Myocyte (in vitro differentiated cells): ENCODE measurements around the gene NKRF. TPM values are rescaled to one million over a fixed set of nuclear protein-coding genes. Genes with fewer than 3 reads are reported as not detected.

Experiments used
- DNase-seq: peaks from one replicate; pipeline ENCODE4 v3.0.0-alpha.2; 2012; ENCODE audit warnings: low read depth
- total RNA-seq: library from RNA; depleted of rRNA; stranded (reverse); fragments of >200 nt; gene quantifications from 2 replicates; pipeline ENCODE4 v1.2.3, GENCODE V29; 2014

The NKRF gene
- total RNA-seq, 1 donor from 2014 or later: 5.5 TPM

DNA sequence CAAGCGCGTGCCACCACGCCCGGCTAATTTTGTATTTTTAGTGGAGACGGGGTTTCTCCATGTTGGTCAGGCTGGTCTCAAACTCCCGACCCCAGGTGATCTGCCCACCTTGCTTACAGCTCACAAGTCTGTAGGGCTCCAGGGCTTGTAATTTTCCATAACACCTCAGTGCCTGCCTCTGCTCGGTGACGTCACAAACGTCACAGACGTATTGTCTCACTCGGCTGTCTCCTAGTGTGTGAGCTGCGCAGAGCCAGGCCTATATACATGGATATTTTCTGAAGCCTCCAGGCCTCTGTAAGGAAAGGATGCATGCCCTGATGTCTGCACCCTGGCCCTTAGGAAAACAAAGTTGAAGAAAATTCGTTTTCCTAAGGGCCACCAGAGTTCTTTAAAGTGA is 8.6 kb upstream of the NKRF start:
- DNase-seq: no peak

DNA sequence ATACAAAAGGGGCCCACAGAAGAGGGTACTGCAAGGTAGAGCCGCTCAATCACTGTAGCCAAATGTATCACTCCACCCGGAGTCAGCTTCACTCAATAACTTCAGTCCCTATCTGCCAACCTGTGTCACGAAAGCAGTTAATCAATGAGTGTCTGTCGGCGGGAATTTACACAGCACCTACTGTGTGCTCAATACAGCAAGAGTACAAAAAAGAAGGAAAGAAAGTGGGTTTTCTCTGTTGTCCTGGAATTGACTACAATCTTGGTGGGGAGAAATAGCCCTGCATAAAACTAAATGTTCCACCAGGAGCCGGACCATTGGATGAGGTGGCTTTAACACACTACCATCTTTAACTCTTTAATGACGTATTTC is 780 bp upstream of the NKRF start:
- DNase-seq: no peak

DNA sequence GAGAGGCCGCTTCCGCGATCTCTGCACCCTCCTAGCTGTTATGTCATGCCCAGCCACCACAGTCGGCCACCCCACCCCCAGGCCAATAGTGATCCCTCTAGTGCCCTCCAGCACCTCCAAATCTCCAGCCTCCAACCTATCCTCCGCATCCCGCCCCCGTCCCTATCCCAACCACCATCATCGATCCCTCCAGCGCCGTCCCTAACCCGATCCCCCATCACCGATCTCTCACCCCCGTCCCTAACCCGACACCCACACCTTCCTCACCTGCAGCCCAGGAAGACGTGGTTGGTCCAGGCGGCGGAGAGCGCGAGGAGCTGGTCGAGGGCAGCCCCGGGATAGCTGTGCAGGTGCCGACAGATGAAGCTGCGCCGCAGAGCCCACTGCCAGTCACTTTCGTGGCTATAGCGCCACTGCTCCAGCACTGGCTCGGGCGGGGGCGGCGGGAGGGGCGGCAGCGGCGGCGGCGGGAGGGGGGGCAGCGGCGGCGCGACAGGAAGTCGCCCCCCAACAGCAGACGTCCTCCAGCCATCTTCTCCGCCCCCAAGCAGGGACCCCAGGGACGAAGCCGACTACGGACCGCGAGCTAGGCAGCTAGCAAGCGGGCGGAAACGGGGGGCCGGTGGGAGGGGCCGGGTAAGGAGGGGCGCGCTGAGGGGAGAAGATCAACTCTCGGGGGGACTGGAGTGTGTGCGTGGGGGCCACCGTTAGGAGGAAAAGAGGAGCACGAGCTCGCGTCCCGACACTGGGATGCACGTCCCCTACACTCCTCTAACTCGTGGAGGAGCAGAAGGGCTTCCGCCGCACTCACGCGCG is 552 bp downstream of the NKRF start:
- peak; percentile 10 for DNase-seq

DNA sequence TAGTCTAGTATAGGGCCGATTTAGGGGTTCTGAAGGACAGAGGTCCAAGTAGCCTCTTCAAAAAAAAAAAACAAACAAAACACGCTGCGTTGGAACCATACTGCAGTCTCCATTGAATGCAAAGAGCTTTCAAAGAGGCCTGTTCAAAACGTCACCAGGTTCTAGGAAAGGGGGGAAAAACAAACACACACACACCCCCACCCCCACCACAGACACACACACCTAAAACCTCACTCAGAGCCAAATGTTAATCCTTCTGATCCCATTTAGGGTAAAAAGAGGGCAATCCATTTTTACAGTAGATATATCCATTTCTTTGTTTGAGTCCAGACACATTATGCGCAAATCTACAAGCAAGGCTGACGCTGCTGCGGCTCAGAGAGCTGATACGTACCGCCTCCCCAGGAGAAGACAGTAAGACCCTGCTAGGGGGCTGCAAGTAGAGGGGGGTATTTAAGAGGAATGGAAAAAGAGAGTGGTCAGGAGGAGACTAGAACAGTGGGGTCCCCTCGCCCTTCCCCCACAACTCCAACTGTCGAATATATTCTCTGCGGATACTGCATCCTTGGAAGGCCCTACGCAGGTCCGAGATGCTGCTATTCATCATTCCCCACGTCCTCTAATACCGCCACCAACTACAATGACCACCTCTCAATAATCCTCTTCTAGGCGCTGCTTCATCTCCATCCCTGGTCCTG is 1.3 kb downstream of the NKRF start:
- no peak for DNase-seq

DNA sequence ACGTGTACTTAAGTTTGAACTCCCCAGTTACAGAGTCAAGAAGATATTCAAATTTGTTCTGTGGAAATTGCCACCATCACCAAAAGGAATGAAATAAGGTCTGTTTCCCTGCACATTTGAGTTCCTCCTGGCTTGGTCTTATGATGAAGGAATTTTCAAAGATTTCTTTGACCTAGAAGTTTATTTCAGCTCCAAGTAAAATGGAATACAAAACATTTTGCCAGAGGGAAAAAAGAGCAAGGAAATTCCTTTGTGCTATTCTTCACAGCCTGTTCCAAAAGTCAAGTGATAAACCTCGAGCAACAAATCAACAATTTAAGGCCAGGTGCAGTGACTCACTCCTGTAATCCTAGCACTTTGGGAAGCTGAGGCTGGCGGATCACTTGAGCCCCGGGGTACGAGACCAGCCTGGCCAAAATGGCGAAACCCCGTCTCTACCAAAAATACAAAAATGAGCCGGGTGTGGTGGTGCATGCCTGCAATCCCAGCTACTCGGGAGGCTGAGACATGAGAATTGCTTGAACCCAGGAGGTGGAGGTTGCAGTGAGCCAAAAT is 3.4 kb downstream of the NKRF start:
- peak; percentile 19 for DNase-seq

DNA sequence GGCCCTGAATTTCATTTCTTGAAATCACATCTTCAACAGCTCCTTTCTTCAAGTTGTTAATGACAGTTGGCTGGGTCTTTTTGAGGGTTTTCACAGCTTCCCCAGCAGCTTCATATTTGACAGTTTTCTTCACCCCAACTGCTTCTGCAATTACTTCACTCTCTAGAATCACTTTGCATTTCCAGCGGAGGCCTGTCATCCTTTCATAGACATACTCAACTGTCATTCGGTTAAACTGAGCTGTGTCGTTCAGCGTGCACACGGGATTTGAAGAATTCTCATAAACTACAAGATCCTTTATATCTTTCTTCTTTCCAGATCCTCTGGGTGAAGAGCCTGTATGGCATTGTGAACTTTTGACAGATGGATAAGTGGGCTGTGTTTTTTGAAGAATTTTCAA is 16.4 kb downstream of the NKRF start:
- no peak for DNase-seq

DNA sequence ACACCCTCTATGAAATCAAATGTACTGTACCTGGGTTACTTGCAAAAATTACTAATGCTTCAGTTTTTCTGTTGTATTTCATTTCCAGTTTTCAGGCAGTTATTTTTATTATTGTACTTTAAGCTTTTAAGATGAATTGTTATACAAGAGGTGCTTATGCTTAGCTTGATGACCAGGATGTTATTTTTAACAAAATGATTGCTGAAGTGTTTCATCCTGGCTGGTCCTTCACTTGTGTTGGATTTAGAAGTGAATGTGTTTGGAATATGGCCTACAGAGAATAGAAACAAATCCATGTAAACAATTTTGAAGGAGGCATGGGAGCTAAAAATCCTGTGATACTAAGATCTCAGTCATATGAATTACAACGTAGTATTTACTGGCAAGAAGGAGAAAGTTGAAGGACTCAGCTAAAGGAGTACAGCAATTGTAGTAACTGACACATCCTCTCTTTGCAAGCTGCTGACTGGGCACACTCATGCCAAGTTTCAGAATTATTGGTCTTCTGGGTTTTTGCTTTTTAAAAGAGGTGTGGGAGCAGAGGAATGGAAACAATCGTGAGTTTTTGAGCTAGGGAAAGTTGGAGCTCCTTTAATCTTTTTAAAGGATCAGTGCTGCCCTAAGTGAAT is 22.7 kb downstream of the NKRF start:
- DNase-seq: no peak

DNA sequence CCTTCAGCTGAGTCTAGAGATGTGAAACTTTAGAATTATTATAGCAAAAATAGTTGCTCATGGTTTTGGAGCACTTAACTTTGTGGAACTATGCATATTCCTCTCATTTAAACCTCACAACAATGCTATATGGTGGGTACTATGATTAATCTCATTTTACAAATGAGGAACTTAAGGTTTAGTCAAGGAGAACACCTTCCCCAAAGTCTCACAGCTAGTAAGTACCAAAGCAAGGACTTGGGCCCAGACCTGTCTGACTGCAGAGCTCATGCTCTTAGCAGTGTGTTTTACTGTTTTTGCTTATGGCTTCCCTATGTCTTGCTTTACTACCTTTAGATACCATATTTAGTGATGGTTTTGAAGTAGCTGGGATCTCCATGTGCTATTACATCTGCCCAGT is 26.8 kb downstream of the NKRF start:
- no peak for DNase-seq

DNA sequence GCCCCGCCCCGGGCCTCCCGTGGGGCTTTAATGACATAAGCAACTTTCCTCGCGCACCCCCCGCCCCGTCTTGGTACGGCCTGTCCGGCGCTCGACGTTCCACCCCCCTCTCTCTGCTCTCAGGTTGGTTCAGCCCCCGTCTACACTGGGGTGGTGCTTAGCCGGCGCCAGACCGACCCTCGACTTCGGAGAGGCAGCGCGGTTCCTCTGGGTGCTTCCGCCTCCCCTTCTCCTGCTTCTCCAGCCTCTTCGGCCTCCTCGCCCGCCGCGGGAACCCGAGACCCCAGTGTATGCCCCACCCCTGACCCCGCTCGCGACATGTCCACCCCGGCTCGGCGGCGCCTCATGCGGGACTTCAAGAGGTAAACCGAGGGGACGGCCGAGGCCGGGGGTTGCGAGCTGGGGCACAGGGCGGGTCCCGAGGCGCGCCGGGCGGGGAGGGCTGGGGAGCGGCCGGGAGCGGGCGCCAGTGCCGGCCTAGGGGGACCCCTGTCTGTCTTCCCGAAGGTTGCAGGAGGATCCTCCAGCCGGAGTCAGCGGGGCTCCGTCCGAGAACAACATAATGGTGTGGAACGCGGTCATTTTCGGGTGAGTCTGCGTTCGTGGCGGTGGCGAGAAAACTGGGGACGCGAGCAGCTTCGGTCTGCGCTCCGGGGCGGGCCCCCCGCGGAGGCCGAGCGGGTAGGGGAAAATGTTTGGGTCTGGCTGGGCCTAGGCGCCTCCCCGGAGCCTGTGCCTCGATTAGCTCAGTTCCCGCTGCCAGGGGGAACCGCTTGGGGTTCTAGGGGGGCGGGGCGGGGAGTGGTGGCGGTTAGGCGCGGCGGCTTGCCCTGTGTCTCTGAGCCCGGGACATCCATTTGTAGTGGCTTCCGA is 31.6 kb downstream of the NKRF start, which contains the start of gene UBE2A:
UBE2A (plus strand) TSS at position 170 of the 873 bp plus-strand sequence; CDS start at position 319, 149 bp downstream.
- DNase-seq: peak; percentile 90

DNA sequence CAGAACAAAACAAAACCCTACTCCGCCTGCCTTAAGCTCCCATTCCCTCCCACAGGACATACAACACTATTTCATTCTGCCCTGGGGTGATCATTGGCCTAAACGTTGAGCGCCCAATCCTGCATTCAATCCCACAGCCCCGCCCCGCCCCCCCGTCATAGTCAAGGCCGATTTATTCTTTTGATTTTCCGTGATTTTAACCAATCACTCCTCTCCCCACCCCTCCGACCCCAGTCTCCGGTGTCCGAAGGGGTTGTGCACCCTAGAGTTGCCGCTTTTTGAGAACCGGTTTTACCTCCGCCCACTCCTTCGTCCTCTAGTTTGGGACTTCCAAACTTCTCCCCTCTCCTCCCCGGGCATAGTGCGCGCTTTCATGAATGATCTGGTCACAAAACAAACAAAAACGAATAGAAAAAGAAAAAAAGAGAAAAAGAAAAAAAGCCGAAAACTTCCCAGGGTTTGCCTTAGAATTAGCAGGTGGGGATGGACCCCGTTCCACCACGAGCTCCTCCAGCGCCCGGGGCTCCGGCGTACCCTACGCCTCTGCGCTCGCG is 32.3 kb downstream of the NKRF start:
- DNase-seq: peak; percentile 50

DNA sequence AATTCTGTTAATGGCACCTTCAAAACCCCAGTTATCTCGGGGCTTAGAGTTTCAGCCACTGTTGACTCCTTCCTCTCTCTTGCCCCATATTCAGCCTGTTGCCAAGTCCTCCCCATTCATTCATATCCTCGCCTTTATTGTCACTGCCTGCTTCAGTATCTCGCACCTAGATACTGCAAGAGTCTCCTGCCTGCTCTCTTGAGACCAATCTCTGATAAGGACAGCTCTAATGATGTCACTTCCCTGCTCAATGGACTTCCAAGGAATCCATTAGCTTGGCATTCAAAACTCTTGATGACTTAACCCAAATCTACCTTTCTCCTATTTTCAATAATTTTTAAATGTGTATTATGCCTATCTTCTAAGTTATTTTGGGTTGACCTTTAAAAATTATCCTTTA is 33.0 kb downstream of the NKRF start:
- no peak for DNase-seq

DNA sequence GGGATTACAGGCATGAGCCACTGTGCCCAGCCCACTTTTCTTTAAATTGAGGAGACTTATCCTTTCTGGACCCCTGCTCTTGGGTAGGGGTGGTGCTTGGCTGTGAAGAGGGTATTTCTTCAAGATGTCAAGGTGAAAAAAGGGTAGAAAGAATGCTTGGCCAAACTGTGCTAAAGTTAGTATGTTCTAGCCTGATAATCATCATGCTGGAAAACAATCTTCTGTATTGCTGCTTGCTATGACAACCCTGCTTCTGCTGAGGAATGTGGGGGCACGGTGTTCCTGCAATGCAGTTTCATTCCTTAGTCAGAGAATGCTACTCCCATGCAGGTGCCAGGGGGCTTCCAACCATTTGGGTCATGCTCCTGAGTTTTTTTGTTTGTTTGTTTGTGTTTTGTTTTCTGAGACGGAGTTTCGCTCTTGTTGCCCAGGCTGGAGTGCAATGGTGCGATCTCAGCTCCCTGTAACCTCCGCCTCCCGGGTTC is 35.8 kb downstream of the NKRF start:
- no peak for DNase-seq

DNA sequence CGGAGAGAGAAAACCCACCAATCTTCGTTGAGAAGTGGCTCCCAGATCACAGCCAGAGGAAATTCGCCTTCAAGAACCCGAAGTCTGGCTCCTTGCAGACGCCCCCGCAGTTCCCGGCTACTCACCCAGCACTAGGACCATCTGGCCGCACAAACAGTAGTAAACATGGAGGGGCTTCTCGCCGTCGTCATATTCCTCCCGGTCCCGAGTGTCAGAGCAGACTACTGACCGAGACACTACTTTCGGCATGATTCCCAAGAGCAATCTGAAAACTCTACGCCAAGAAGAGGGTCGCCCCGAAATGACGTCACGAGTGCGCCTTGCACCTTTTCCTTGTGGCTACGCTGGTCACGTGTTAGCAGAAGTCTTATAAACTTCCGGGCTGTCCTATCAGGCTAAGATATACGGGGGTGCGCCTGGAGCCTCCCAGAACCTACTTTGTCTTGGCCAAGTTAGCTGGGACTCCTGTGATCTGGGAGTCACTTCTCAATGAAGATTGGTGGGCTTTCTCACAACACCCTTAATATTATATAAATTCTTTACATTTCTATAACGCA is 41.0 kb downstream of the NKRF start, which contains the start of gene STEEP1:
STEEP1 (minus strand) TSS at position 303 of the 557 bp plus-strand sequence; CDS start at position 249, 54 bp downstream.
- peak; percentile 93 for DNase-seq

DNA sequence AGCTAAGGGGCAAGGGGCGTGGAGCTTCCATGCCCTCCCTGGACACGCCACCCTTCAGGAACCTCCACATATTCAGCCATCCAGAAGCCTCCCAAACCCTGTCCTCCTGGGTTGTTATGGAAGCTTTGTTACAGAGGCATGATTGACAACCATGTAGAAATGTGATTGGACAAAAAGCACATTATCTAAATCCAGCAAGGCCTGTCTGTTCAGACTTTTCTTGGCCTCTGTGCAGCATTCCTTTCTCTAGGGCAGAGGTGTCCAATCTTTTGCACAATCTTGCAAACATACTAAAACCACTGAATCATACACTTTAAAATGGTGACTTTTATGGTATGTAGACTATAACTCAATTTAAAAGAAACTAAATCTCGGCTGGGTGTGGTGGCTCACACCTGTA is 53.7 kb downstream of the NKRF start:
- DNase-seq: no peak

DNA sequence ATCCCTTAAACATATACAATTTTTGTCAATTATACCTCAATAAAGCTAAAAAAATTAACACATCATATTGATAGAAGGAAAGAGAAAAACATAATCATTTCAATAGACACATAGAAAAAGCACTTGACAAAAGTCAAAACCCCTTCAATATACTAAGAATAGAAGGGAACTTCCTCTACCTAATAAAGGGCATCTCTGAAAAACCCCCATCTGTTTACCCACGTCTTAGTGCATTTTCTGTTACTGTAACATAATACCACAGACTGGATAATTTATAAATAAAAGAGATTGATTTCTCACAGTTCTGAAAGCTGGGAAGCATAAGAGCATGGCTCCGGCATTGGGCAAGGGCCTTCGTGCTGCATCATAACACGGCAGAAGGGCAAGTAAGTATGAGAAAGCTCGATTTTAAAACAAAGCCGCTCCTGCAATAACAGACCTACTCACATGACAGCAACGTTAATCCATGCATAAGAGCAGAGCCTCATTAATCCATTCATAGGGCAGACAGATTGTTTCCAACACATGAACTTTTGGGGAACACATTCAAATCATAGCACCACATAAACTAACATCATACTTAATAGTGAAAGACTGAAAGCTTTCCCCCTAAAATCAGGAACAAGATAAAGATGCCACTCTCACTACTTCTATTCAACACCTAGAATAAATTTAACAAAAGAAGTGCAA is 56.8 kb downstream of the NKRF start:
- DNase-seq: no peak

DNA sequence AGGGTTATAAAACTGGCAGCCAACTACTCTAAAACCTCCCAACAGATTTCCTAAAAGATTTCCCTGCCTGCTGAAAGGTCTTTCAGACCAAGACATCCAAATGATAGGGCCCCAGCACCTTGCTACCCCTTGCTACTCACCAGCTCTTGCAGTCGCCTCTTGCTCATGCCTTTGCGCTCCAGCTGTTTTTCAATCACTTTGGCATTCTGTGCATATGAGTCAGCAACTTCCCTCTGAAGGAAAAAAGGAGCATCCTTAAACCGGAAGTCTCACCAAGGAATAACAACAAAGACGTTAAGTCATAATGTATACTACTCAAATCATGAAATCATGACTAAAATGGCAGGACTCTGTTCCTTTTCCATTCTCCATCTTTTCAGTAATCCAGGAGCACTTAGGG is 65.0 kb downstream of the NKRF start:
- peak; percentile 32 for DNase-seq

DNA sequence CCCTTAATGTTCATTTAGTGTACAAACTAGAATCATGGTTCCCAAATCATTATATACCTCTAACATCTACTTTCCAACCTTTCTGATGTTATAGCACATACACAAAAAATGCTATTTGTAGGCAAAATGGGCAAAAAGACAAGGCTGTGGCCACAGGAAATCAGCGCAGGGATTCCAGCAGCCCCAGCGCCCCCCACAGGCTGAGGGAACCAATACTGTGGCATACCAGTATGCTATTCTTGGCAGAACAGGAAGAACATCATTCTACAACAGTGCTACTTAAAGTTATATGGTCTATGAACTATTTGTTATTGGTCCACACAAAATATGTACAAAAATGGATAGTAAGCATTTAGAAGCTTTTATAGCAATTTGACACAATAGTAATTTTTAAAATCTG is 66.4 kb downstream of the NKRF start:
- DNase-seq: no peak
